Fibroblast of lung (primary cell): ENCODE measurements around the gene NDUFAF2. TPM values are rescaled to one million over a fixed set of nuclear protein-coding genes. Genes with fewer than 3 reads are reported as not detected.

Source experiments
- DNase-seq, 2 donors: peaks; one replicate each; pipeline versions ENCODE4 v3.0.0 to v3.0.0-alpha.2; 2010; ENCODE audit warnings: low read depth in 2 of 2
- H2AFZ ChIP-seq: 2 replicates; pipeline ENCODE4 v1.5.1; 2012; ENCODE audit warnings: low read length, control low read depth, inconsistent platforms
- H3K27ac ChIP-seq: 2 replicates; pipeline ENCODE4 v1.5.1; 2011; ENCODE audit warnings: low read length, control low read depth; ENCODE audit not compliant: insufficient read depth
- H3K27me3 ChIP-seq: 2 replicates; pipeline ENCODE4 v1.5.1; 2011; ENCODE audit warnings: mild to moderate bottlenecking, low read length; ENCODE audit not compliant: control insufficient read depth, insufficient read depth
- H3K36me3 ChIP-seq: 2 replicates; pipeline ENCODE4 v1.5.1; 2011; ENCODE audit warnings: low read length; ENCODE audit not compliant: control insufficient read depth, insufficient read depth
- H3K4me1 ChIP-seq: 2 replicates; pipeline ENCODE4 v1.5.1; 2011; ENCODE audit warnings: low read length; ENCODE audit not compliant: control insufficient read depth, insufficient read depth; ENCODE audit errors: extremely low read depth
- H3K4me2 ChIP-seq: 2 replicates; pipeline ENCODE4 v1.5.1; 2011; ENCODE audit warnings: low read length, control low read depth; ENCODE audit not compliant: insufficient read depth; ENCODE audit errors: extremely low read depth
- H3K4me3 ChIP-seq, 4 experiments: fragments of 200-600 bp in 1 of 4; sonication (generic) in 1 of 4; replicated peaks in 1 of 4; 2 replicates each; pipeline ENCODE4 v1.5.1; 2011 to 2016; ENCODE audit warnings: low read length in 4 of 4, low read depth in 3 of 4, mild to moderate bottlenecking in 3 of 4, control low read depth in 2 of 4, inconsistent platforms in 1 of 4, mixed read lengths in 1 of 4; ENCODE audit not compliant: insufficient read depth in 1 of 4; ENCODE audit errors: control extremely low read depth in 1 of 4
- H3K79me2 ChIP-seq: 2 replicates; pipeline ENCODE4 v1.5.1; 2012; ENCODE audit warnings: mild to moderate bottlenecking, low read length, inconsistent platforms; ENCODE audit not compliant: control insufficient read depth, insufficient read depth
- H3K9ac ChIP-seq: 2 replicates; pipeline ENCODE4 v1.5.1; 2011; ENCODE audit warnings: mild to moderate bottlenecking, low read length, control low read depth; ENCODE audit not compliant: insufficient read depth
- H3K9me3 ChIP-seq: 2 replicates; pipeline ENCODE4 v1.5.1; 2012; ENCODE audit warnings: low read depth, low read length; ENCODE audit not compliant: control insufficient read depth, insufficient read depth
- H4K20me1 ChIP-seq: 2 replicates; pipeline ENCODE4 v1.5.1; 2011; ENCODE audit warnings: low read length; ENCODE audit not compliant: control insufficient read depth, insufficient read depth; ENCODE audit errors: extremely low read depth
- CTCF ChIP-seq, 2 donors: IDR thresholded peaks in 1 of 2; conservative IDR thresholded peaks in 1 of 2; 1 replicate in 1 of 2; 2 replicates in 1 of 2; pipeline ENCODE4 v1.5.1; 2011 to 2012; ENCODE audit warnings: low read length in 2 of 2, control low read depth in 1 of 2, inconsistent platforms in 1 of 2, low read depth in 1 of 2, mild to moderate bottlenecking in 1 of 2
- EZH2 ChIP-seq: IDR thresholded peaks from 2 replicates; pipeline ENCODE4 v1.5.1; 2012; ENCODE audit warnings: low read length, control low read depth, mild to moderate bottlenecking; ENCODE audit errors: missing control alignments
- polyA plus RNA-seq, 2 donors: library from polyadenylated mRNA; depleted of rRNA in 1 of 2; stranded (reverse) in 1 of 2; unstranded in 1 of 2; fragments of >200 nt; gene quantifications; 2 replicates each; pipeline ENCODE4 v1.2.1, GENCODE V29; 2011 to 2012; ENCODE audit warnings: missing spikeins in 1 of 2
- total RNA-seq: library from RNA; depleted of rRNA; stranded (reverse); fragments of >200 nt; gene quantifications from 2 replicates; pipeline ENCODE4 v1.2.1, GENCODE V29; 2014

The NDUFAF2 gene
- total and polyA plus RNA-seq, 2 donors (not counting 1 experiment from before 2014, with no cell fraction given): 30.9 to 53.2 TPM

- Histone ChIP-seq H3K4me1 (no peaks in the 10 kb centered on the region), H3K36me3 (peaks cover 3% of the 10 kb centered on the region), H3K4me2 (no peak overlapping the region), H4K20me1 (no peaks in the 10 kb centered on the region), H3K27me3 (no peaks in the 10 kb centered on the region), H3K9ac (no peak overlapping the region), H3K9me3 (no peaks in the 10 kb centered on the region), H3K79me2 (peaks cover 42% of the 10 kb centered on the region), H2AFZ (no peak overlapping the region), H3K27ac (no peak overlapping the region), H3K4me3 (no peak overlapping the region)
- no peak for TF ChIP-seq EZH2
- no peak for TF ChIP-seq CTCF (conservative IDR thresholded peaks at IDR 0.05 in 1 of 2, IDR thresholded peaks at IDR 0.05 in 1 of 2; ENCODE audit: low read depth in 1 of 2, low read length in 2 of 2)
- DNase-seq: no peak
Measured at GRCh38 chr5:61159070-61159469, 214.1 kb downstream of the NDUFAF2 start.

- peak overlapping the region; percentile 70 for H3K4me2 ChIP-seq
- peaks cover 45% of the 10 kb centered on the region for H3K79me2 ChIP-seq
- H3K9me3 ChIP-seq: no peaks in the 10 kb centered on the region
- H2AFZ ChIP-seq: no peak overlapping the region
- no peak overlapping the region for H3K4me3 ChIP-seq
- no peaks in the 10 kb centered on the region for H3K27me3 ChIP-seq
- no peaks in the 10 kb centered on the region for H4K20me1 ChIP-seq
- DNase-seq: peak; percentile 14 to 62
- TF ChIP-seq CTCF (conservative IDR thresholded peaks at IDR 0.05 in 1 of 2, IDR thresholded peaks at IDR 0.05 in 1 of 2; ENCODE audit: low read depth in 1 of 2, low read length in 2 of 2) (no peak), EZH2 (no peak)
- no peak overlapping the region for H3K9ac ChIP-seq
- H3K27ac ChIP-seq: no peak overlapping the region
- no peaks in the 10 kb centered on the region for H3K4me1 ChIP-seq
- H3K36me3 ChIP-seq: peaks cover 3% of the 10 kb centered on the region
Measured at GRCh38 chr5:61159836-61160235, 214.8 kb downstream of the NDUFAF2 start.

GRCh38 chr5:61160497-61160896 is 215.5 kb downstream of the NDUFAF2 start:
- Histone ChIP-seq H3K4me2 (peak overlapping the region; percentile 93), H3K4me1 (no peaks in the 10 kb centered on the region), H3K27ac (no peak overlapping the region), H3K36me3 (peaks cover 3% of the 10 kb centered on the region), H3K4me3 (peak overlapping the region; percentile 29 to 100 (median 92)), H4K20me1 (no peaks in the 10 kb centered on the region), H3K9me3 (no peaks in the 10 kb centered on the region), H3K79me2 (peaks cover 45% of the 10 kb centered on the region), H3K9ac (no peak overlapping the region), H2AFZ (no peak overlapping the region), H3K27me3 (no peaks in the 10 kb centered on the region)
- no peak for DNase-seq
- no peak for TF ChIP-seq EZH2
- TF ChIP-seq CTCF (conservative IDR thresholded peaks at IDR 0.05 in 1 of 2, IDR thresholded peaks at IDR 0.05 in 1 of 2; ENCODE audit: low read depth in 1 of 2, low read length in 2 of 2): no peak
